ENCODE data around the gene PTPRG.

- TF ChIP-seq CTCF (conservative IDR thresholded peaks at IDR 0.05; ENCODE audit: low read depth in 2 of 2) (no peak), EZH2phosphoT487 (IDR thresholded peaks at IDR 0.05; ENCODE audit: unreplicated experiment) (no peak), POLR2AphosphoS5 (IDR thresholded peaks at IDR 0.05; ENCODE audit: low read depth) (no peak), ZNF462 (CRISPR knock-in tag; IDR thresholded peaks at IDR 0.05) (no peak), ZNF114 (CRISPR knock-in tag; IDR thresholded peaks at IDR 0.05) (no peak), CREB1 (CRISPR knock-in tag; IDR thresholded peaks at IDR 0.05; ENCODE audit: low read depth) (no peak), EZH2 (IDR thresholded peaks at IDR 0.05; ENCODE audit: low read depth, unreplicated experiment) (no peak), REST (IDR thresholded peaks at IDR 0.05; ENCODE audit: unreplicated experiment) (no peak), JUNB (IDR thresholded peaks at IDR 0.05; ENCODE audit: unreplicated experiment) (no peak), NANOG (IDR thresholded peaks at IDR 0.05; ENCODE audit: borderline replicate concordance) (no peak), STAT1 (IDR thresholded peaks at IDR 0.05; ENCODE audit: unreplicated experiment) (no peak)
Observed at GRCh38 chr3:61522626-61523025, 38.7 kb upstream of the PTPRG start.

Measured in GM23338 (cell line).